GM23338 (cell line): Measurements from ENCODE around the gene SLU7. TPM values are rescaled to one million over a fixed set of nuclear protein-coding genes. Genes with fewer than 3 reads are reported as not detected.

ENCODE experiments used
- CREB1 ChIP-seq: fragments of 250-450 bp; sonication (Bioruptor Pico); IDR thresholded peaks from 2 replicates; pipeline ENCODE4 v1.5.0; 2020; ENCODE audit warnings: low read depth, mild to moderate bottlenecking, moderate library complexity
- EZH2 ChIP-seq: fragments of 200-600 bp; sonication (generic); IDR thresholded peaks from one replicate; pipeline ENCODE4 v1.8.0; 2017; ENCODE audit warnings: antibody characterized with exemption, mild to moderate bottlenecking, low read depth; ENCODE audit not compliant: unreplicated experiment
- EZH2phosphoT487 ChIP-seq: fragments of 200-600 bp; sonication (generic); IDR thresholded peaks from one replicate; pipeline ENCODE4 v1.8.1; 2018; ENCODE audit warnings: antibody characterized with exemption; ENCODE audit not compliant: unreplicated experiment
- NANOG ChIP-seq: IDR thresholded peaks from 2 replicates; pipeline ENCODE4 v1.6.1; 2016; ENCODE audit warnings: antibody characterized with exemption, borderline replicate concordance
- POLR2AphosphoS5 ChIP-seq: IDR thresholded peaks from 2 replicates; pipeline ENCODE4 v1.6.1; 2016; ENCODE audit warnings: antibody characterized with exemption, low read depth
- STAT1 ChIP-seq: IDR thresholded peaks from one replicate; pipeline ENCODE4 v1.6.1; 2016; ENCODE audit warnings: antibody characterized with exemption; ENCODE audit not compliant: unreplicated experiment
- polyA plus RNA-seq: library from polyadenylated mRNA; unstranded; fragments of >200 nt; fragmentation: Nextera tagmentation; extraction: Ambion mirVana; gene quantifications from 2 replicates; pipeline ENCODE4 v1.2.1, GENCODE V29; 2016
- total RNA-seq: library from RNA; depleted of rRNA; stranded (reverse); fragments of >200 nt; shearing (Covaris generic); gene quantifications from 2 replicates; pipeline ENCODE4 v1.2.3, GENCODE V29; 2014
- TF ChIP-seq, protein P1 (sequence below): IDR thresholded peaks from one replicate; pipeline ENCODE4 v1.6.1; 2018; ENCODE audit warnings: antibody characterized with exemption; ENCODE audit not compliant: unreplicated experiment
- TF ChIP-seq, protein P2 (sequence below): fragments of 250-450 bp; sonication (Bioruptor Pico); IDR thresholded peaks from 2 replicates; pipeline ENCODE4 v1.5.0; 2020; ENCODE audit warnings: mild to moderate bottlenecking, moderate library complexity

SLU7 gene
- total and polyA plus RNA-seq, 2 experiments from 2014 or later, result 27.0 to 47.5 TPM

DNA sequence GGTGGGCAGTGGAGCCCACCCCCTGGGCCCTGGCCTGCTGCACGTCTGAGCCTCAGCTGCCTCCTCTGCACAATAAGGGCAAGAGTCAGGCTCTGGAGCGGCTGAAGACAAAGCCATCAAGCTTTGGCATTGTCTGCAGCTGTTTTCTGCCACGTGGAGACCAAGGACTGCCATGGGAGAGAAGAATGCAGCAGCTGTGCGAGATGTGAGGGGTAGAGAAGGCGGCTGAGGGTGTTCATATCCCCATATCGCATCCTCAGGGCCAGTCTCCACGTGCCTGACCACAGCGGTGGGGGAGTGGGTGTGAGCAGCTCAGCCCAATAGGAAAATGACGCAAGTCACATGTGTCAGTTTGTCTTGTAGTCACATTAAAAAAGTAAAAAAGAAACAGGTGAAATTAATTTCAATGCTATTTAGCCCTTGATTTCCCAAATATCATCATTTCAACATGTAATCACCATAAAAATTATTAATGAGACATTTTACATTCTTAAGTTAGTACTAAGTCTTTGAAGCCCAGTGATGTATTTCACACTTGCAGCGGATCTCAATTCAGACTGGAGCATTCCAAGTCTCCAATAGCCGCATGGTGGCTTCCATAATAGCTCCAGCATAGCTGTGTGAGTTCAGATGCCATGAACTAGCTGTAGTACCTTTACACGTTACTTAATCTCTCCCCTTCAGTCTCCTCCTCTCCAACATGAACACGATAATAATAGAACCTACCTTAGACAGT is 55.1 kb downstream of the SLU7 start (continued):
- TF ChIP-seq, protein P1, sequence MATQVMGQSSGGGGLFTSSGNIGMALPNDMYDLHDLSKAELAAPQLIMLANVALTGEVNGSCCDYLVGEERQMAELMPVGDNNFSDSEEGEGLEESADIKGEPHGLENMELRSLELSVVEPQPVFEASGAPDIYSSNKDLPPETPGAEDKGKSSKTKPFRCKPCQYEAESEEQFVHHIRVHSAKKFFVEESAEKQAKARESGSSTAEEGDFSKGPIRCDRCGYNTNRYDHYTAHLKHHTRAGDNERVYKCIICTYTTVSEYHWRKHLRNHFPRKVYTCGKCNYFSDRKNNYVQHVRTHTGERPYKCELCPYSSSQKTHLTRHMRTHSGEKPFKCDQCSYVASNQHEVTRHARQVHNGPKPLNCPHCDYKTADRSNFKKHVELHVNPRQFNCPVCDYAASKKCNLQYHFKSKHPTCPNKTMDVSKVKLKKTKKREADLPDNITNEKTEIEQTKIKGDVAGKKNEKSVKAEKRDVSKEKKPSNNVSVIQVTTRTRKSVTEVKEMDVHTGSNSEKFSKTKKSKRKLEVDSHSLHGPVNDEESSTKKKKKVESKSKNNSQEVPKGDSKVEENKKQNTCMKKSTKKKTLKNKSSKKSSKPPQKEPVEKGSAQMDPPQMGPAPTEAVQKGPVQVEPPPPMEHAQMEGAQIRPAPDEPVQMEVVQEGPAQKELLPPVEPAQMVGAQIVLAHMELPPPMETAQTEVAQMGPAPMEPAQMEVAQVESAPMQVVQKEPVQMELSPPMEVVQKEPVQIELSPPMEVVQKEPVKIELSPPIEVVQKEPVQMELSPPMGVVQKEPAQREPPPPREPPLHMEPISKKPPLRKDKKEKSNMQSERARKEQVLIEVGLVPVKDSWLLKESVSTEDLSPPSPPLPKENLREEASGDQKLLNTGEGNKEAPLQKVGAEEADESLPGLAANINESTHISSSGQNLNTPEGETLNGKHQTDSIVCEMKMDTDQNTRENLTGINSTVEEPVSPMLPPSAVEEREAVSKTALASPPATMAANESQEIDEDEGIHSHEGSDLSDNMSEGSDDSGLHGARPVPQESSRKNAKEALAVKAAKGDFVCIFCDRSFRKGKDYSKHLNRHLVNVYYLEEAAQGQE, result no peak
- no peak for TF ChIP-seq CREB1 (CRISPR knock-in tag)
- no peak for TF ChIP-seq EZH2phosphoT487
- TF ChIP-seq, protein P2, sequence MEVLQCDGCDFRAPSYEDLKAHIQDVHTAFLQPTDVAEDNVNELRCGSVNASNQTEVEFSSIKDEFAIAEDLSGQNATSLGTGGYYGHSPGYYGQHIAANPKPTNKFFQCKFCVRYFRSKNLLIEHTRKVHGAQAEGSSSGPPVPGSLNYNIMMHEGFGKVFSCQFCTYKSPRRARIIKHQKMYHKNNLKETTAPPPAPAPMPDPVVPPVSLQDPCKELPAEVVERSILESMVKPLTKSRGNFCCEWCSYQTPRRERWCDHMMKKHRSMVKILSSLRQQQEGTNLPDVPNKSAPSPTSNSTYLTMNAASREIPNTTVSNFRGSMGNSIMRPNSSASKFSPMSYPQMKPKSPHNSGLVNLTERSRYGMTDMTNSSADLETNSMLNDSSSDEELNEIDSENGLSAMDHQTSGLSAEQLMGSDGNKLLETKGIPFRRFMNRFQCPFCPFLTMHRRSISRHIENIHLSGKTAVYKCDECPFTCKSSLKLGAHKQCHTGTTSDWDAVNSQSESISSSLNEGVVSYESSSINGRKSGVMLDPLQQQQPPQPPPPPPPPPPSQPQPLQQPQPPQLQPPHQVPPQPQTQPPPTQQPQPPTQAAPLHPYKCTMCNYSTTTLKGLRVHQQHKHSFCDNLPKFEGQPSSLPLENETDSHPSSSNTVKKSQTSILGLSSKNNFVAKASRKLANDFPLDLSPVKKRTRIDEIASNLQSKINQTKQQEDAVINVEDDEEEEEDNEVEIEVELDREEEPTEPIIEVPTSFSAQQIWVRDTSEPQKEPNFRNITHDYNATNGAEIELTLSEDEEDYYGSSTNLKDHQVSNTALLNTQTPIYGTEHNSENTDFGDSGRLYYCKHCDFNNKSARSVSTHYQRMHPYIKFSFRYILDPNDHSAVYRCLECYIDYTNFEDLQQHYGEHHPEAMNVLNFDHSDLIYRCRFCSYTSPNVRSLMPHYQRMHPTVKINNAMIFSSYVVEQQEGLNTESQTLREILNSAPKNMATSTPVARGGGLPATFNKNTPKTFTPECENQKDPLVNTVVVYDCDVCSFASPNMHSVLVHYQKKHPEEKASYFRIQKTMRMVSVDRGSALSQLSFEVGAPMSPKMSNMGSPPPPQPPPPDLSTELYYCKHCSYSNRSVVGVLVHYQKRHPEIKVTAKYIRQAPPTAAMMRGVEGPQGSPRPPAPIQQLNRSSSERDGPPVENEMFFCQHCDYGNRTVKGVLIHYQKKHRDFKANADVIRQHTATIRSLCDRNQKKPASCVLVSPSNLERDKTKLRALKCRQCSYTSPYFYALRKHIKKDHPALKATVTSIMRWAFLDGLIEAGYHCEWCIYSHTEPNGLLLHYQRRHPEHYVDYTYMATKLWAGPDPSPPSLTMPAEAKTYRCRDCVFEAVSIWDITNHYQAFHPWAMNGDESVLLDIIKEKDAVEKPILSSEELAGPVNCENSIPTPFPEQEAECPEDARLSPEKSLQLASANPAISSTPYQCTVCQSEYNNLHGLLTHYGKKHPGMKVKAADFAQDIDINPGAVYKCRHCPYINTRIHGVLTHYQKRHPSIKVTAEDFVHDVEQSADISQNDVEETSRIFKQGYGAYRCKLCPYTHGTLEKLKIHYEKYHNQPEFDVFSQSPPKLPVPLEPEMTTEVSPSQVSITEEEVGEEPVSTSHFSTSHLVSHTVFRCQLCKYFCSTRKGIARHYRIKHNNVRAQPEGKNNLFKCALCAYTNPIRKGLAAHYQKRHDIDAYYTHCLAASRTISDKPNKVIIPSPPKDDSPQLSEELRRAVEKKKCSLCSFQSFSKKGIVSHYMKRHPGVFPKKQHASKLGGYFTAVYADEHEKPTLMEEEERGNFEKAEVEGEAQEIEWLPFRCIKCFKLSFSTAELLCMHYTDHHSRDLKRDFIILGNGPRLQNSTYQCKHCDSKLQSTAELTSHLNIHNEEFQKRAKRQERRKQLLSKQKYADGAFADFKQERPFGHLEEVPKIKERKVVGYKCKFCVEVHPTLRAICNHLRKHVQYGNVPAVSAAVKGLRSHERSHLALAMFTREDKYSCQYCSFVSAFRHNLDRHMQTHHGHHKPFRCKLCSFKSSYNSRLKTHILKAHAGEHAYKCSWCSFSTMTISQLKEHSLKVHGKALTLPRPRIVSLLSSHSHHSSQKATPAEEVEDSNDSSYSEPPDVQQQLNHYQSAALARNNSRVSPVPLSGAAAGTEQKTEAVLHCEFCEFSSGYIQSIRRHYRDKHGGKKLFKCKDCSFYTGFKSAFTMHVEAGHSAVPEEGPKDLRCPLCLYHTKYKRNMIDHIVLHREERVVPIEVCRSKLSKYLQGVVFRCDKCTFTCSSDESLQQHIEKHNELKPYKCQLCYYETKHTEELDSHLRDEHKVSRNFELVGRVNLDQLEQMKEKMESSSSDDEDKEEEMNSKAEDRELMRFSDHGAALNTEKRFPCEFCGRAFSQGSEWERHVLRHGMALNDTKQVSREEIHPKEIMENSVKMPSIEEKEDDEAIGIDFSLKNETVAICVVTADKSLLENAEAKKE (CRISPR knock-in tag), result no peak
- TF ChIP-seq POLR2AphosphoS5, result no peak
- TF ChIP-seq NANOG, result no peak
- no peak for TF ChIP-seq EZH2
- TF ChIP-seq STAT1, result no peak
